HT-29 (cell line): Measurements from ENCODE around the gene CAMK2B. TPM values are rescaled to one million over a fixed set of nuclear protein-coding genes. Genes with fewer than 3 reads are reported as not detected.
"Not testable (repeated sequence)": the region's sequence is repeated elsewhere in the genome, so short reads cannot be mapped to it uniquely, and the experiment has no call there.

Experiments used
- DNase-seq: peaks from one replicate; pipeline ENCODE4 v3.0.0-alpha.2; 2015; ENCODE audit warnings: low spot score
- total RNA-seq: library from RNA; depleted of rRNA; stranded (reverse); fragments of >200 nt; shearing (Covaris generic); gene quantifications from 2 replicates; pipeline ENCODE4 v1.2.3, GENCODE V29; 2014

The CAMK2B gene
- total RNA-seq, 1 experiment from 2014 or later: 1.8 TPM

DNA sequence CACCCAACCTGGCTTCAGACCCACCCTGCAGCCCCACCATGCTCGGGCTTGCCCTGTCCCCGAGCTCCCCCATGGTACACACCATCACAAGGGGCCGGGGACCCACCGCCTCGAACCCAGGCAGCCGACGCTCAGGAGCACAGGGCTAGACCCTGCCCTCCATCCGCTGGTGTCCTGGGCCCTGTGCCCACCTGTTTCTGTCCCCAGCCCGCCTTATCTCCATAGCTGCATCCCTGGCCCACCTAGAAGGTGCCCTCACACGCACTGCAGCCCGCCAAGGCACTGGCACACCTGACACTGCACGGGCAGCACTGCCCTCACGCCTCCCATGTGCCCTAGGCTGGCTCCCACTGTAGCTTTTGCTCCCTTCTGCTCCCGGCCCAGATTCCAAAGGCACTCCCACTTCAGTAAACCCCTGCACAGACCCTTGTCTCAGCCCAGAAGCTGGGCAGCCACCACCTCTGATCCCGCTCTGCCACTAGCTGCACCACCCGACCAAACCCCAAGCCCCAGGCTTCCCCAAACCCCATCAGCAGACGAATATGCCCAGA lies 107.5 kb downstream of the CAMK2B start:
- DNase-seq: no peak

DNA sequence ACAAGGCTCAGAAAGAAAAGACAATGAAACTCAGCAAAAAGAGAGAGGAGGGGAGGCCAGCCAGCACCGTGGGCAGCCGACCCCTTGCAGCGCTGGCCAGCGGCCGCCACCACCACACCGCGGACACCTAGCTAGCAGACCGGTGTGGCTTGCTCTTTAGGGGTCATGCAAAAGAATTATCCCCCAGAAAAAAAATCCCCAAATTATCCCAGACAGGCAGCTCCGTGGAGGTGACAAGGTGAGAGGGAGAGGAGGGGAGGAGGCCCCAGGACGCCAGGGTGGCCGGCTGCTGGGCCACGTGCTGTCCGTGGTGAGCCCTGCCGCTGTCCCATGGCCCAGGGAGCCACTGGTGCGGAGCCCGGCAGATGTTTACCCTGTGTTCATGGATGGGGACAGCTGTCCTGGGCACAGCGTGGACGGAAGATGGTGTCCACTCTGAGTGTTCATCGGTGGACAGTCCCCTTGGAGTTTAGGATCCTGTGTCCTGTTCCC lies 108.1 kb downstream of the CAMK2B start:
- DNase-seq: no peak

DNA sequence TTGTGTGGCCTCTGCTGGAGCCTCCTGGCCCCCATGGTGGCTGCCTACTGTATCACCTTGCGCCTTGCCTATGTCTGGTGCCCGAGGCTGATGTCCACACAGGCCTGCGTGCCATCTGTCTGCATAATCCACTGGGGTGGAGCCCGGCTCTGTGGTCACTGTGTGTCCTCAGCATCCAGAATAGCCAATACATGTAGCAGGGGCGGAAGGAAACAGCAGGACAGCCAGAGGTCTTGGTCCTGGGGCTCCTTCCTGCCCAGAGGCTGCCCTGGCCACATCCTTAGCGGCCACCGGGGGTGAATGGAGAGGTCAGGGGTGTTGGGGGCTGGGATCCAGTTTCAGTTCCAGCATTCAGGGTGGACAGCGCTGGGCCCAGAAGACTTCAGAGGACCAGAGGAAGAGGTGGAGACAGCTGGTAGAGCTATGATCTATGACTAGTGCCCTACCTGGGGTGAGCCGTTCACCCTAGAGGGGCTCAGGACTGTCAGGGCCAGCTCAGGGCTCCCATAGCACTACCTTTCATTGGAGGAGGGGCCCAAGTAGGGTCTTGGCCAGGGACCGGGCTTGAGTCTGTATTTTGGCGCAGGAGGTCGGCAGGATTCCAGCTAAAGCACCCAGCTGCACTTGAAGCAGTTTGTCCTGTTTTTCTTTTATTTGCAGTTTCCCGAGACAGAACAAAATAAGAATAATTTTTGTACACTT lies 108.7 kb downstream of the CAMK2B start:
- no peak for DNase-seq

DNA sequence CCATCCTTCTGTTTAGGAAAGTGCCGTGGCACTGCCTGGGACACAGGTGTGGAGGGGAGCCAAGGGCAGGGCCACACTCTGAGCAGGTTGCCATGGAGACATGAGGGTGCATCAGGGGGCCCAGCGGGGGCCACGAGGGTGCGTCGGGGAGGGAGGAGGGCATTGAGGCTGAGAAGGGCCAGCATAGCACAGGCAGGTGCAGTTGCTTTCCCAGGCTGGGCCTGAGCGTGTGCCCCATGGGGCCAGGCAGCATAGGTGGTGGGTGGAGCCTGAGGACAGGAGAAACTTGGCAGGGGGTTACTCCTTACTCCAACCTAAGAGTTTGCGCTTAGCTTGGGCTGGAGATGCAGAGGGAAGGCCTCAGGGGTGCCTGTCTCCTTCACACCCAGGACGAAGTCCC lies 109.4 kb downstream of the CAMK2B start:
- no peak for DNase-seq

DNA sequence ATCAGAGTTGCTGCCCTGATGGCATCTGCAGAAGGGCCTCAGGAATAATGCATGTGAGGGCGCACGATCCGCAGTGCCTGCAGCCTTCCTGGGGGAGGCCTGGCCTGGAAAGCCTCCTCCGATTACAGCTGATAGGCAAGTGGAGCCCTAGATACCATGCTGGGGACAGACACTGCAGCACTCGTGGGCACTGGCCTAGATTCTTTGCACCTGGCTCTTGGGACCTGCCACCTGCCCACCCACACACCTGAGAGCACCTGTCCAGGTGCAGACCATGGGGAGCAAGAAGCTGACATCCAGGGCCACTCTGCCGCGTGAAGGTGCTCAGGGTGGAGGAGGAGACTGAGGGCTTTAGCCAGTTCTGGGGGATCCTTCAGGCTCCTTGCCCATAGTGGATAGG lies 109.9 kb downstream of the CAMK2B start:
- DNase-seq: no peak

DNA sequence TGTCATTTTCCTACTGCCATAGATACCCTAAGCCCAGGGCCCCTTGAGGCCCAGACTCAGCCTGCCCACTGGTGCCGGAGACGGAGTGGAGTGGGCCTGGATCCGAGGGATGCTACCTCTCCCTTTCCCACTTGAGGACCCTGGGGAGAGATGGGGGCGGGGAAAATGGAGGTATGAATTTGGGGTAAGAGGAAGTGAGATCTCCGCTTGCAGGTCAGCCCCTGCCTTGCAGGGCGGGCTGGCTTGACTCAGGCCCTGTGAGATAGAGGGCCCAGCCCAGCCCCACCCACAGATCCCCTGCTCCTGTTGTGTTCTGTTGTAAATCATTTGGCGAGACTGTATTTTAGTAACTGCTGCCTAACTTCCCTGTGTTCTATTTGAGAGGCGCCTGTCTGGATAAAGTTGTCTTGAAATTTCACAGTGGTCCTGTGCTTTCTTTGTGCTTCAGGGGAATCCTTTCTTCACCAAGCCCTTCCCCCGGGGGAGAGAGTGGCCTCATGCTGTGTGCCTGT lies 111.5 kb downstream of the CAMK2B start:
- DNase-seq: no peak

DNA sequence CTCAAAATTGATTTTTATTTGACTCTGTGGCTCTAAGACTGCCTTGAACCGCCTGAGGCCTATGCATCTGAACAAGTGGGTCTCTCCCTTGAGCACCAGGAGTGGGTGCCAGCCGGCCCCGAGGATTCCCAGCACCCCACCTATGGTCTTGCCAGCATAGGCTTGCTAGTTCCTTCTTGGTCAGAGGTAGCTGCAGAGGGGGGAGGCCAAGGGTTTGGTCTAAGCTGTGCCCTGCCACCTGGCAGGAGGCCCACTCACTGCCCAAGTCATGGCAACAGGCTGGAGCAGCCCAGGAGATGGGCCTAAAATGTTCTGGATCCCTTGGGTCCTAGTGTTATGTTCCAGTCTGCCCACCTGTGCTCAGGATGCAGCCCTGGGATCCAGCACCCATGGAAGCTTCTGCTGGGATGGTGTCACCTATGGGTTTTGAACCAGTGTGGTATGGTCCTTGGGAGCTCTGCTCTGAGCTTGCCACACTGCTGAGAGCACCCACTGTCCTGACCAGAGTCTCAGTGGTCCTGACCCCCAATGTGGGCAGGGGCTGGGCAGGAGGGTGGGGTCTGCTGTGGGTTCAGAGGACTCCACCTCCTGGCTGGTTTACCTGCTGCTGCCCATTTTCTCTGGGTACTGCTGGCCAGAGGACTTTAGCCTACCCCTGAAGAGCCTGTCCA lies 112.1 kb downstream of the CAMK2B start:
- no peak for DNase-seq

DNA sequence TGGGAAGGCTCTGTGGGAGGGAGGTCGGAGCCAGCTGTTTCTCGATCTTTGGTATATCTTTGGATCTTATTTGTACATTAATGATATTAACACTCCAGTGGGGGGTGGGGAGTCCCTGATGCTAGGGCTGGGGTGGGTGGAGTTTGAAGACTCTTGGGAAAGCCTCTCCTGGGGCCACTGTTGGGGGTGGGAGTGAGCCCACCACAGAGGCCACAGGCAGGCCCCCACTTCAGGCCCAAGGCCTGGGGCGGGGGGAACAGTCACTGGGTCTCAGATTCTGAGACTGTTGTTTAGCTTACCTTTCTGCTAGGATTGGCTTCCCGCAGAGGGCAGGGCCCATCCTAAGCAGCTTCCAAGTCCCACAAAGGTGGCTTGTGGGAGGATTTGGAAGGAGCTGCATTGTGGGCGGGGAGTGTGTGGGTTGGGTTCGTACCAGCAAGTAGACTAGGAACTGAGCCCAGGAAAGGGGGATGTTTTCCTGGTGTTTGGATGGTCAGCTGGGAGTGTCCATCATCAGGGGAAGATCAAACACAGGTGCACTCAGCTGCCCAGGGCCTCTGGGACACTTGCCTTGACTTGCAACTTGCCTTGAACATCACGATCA lies 112.7 kb downstream of the CAMK2B start:
- no peak for DNase-seq

DNA sequence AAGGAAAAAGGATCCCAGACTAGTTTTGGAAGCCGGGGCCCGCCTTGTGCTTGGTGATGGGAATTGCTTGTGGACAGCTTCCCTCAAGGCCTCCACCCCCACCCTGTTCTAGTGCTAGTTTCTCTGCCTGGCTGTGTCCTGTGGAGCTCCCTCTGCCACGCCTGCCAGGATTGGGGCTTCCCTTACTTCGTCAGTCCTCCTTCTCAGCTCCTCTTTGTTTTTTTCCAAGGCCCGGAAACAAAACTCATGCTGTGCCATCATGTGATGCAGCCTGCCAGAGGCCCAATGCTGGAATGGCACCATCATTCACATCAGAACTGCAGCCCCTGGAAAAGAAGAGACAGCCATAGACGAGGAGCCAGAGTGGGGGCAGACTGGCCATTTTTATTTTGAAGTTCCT lies 113.4 kb downstream of the CAMK2B start:
- DNase-seq: no peak

DNA sequence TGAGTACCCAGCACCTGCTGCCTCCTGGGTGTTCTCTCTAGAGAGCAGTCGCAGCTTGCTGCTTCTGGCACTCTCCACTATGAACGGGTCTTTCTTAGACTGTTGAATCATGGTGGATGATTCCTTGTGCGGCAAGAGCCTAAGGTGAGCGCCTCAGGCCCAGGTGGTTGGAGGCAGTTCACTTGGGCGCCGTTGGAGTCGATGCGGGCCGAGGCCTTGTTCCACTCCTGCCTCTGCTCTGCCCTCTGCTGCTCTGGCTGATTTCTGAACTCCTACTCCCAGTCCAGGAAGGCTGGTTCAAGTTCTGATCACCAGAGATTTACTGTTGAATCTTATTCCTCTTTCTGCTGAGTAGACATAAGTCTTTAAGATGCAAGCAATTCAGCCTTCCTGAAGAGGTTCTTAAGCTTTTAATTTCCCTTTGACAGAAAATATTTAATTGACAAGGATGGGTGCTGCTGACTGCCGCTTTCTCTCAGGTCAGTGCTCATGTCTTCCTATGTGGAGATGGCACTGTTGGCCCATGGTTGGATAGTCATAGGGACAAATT lies 114.2 kb downstream of the CAMK2B start:
- no peak for DNase-seq

DNA sequence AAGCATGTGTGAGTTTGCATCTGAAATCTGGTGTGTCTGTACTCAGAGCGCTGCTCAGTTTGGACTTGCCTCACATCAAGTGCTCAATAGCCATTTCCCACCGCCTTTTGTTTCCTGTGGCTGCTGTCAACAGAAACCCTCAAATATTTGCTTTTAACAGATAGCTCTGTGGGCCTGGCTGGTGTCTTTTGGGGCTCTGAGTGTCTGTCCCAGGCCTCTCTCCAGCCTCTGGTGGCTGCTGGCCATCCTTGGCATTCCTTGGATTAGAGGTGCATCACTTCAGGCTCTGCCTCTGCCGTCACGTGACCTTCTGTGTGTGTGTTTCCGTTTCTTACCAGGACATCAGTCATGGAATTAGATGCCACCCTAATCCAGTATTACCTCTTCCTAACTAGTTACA lies 115.3 kb downstream of the CAMK2B start:
- DNase-seq: no peak

DNA sequence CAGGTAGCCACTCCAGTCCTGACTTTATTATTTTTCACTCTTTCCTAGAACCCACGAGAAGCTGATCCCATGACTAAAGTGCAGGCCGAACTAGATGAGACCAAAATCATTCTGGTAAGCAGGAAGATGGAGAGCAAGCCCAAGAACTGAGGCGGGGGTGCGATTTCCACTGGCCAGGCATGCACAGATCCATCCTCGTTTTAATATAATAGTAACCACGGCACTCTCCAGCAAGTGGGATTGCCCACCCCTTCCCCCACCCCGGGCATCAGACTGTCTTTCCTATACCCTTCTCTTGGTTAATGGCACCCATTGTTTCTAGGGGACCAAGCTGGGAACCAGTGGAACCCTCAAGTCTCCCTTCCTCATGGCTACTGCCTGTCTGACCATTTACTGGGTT lies 117.3 kb downstream of the CAMK2B start:
- DNase-seq: no peak

DNA sequence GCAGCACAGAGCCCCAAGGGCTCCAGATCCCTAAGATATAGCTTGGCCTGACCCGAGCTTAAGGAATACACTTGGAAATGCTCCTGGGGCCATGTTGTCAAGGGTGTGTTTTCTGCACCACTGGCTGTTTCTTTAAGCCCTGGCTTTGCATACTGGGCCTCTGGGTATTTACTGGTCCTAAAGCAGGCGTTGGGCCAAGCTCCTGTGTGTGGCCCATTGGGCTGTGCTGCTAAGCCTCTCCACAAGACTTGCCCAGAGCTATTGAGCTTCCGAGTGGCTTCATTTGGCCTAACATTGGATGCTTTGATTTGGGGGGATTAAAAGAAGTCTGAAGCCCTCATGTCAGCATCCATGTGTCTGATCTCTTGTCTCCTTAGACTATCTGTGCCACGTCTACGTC lies 119.4 kb downstream of the CAMK2B start:
- no peak for DNase-seq

DNA sequence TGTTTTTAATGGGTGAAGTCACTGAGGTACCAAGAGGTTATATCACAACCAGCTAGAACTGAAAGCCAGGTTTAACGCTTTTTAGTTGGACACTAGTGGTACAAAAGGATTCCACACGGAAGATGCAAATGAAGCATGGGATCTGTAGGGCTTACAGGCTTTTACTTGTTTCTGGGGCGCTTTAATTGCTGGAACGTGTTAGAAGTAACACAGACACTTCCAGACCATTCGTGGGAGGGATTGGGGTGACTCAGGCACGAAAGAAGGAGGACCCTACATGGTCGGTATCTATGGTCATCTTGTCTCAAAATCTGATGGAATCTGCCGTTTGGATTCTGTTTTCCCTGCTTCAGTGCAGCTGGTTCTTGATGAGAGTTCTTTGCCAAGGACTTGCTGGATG lies 123.6 kb downstream of the CAMK2B start:
- DNase-seq: no peak

DNA sequence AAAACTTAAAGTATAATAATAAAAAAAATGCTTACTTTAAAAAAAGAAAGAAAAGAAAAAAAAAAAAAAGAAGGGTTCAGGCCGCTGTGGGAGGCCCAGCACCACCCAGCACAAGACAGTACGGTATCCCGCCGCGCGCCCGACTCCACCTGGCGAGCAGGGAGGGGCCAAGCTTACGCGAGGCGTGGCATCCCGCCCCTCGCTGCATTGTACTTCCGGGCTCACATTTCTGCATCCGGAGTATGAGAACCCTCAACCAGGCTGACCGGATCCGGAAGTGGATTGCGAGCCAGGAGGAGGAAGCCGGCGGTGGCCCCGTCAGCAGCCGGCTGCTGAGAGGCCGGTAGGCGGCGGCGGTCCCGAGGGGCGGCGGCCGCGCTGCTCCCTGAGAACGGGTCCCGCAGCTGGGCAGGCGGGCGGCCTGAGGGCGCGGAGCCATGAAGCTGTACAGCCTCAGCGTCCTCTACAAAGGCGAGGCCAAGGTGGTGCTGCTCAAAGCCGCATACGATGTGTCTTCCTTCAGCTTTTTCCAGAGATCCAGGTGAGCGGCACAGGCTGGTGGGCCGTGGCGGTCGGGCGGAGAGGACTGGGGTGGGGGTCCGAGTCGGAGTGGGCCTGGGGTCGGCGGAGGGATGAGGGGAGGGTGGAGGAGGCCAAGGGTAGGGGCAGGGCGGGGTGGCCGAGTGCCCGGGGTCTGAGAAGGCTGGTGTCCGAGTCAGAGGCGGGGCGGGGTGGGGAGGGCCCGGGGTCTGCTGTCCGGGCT lies 124.5 kb downstream of the CAMK2B start, which contains the start of gene YKT6:
Gene YKT6 (plus strand): TSS at position 280 of the 763 bp plus-strand sequence. CDS start 158 bp downstream, at position 438.
- peak; percentile 97 for DNase-seq

DNA sequence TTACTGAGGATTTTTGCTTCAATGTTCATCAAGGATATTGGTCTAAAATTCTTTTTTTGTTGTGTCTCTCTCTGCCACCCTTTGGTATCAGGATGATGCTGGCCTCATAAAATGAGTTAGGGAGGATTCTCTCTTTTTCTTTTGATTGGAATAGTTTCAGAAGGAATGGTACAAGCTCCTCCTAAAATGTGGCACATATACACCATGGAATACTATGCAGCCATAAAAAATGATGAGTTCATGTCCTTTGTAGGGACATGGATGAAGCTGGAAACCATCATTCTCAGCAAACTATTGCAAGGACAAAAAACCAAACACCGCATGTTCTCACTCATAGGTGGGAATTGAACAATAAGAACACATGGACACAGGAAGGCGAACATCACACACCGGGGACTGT lies 125.2 kb downstream of the CAMK2B start:
- not testable (repeated sequence) for DNase-seq

DNA sequence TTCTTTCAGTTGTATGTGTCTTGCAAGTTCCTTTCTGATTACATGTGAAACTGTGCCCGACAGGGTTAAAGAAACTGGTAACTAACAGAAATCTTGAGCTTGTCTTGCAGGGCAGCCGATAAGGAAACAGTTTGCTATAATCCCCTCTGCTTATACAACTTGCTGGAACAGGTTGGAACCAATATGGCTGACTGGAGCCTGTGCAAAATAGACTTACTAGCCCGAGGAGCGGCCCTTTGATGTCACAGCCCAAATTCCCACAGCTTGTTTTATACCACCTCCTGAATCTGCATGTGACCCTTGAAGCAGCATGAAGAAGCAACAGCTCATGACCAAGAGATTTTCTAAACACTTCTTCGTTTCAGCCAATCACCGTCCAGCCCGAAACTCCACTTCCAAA lies 127.9 kb downstream of the CAMK2B start:
- no peak for DNase-seq

DNA sequence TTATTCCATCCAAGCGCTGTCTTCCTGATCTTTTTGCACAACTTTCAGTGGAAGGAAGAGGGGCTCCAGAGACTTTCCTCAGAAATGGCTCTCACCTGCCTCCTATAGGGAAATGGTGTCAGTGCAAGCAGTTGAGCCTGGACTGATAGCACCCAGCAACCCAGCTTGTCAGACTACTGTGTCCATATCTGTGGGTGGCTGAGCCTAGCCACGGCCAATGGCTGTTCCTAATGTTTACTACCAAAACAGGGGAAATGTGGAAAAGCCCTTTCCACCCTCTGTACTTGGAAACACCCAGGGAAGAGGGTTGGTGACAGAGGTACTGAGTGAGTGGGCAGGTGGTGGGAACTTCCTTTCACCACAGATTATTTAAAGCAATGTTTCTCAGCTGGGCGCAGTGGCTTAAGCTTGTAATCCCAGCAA lies 128.9 kb downstream of the CAMK2B start:
- peak; percentile 67 for DNase-seq

DNA sequence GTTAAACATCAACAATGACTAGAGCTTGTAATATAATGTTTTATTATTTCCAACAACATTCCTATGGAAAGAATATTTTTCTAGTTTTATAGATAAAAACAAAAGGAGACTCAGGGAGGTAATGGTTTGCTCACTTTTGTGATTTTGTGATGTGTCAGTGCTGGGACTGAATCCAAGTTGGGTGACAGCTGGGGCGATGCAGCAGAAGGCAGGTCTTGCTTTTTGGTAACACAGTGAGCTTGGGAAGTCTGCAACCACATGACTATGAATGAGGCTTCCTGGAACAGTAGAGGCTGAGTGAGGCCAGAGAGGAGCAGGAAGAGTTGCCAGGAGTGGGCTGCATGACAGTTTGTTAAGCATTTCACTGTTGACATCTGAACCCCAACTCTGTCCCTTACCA lies 129.5 kb downstream of the CAMK2B start:
- DNase-seq: no peak

DNA sequence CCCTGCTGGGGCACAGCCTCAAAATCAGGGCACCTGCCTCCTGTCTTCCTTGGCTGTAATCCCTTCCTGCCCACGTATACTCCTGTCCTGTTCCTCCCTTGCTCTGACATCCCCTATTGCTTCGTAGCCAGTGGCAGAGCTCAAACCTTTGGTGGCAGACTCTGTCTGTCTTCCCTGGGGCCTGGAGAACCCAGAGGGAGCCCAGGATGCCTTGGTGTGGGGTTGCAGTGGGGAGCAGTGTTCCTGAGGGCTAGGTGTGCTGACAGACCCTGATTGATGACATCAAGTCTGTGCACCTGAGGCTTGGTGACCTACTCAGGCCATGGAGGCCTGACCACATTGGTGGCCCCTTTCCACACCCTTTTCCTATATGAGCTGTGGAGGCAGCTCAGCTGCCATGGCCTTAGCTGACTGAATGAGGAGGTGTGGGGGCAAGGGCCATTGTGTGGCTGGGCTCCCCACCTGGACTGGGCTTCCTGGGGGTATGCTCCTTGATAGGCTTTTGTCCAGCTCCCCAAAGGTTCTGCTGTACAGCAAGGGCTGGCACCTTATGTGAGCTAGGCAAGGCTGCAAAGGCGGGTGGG lies 130.7 kb downstream of the CAMK2B start:
- no peak for DNase-seq

DNA sequence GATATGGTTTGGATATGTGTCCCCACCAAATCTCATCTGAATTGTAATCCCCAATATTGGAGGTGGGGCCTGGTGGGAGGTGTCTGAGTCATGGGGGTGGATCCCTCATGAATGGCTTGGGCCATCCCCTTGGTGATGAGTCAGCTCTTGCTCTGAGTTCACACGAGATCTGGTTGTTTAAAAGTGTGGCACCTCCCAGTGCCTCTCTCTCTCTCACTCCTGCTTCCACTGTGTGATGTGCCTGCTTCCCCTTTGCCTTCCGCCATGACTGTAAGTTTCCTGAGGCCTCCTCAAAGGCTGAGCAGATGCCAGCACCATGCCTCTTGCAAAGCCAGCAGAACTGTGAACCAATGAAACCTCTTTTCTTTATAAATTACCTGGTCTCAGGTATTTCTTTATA lies 131.3 kb downstream of the CAMK2B start:
- DNase-seq: no peak
